ENCODE data around the gene SLK. TPM values are rescaled to one million over a fixed set of nuclear protein-coding genes. Genes with fewer than 3 reads are reported as not detected.

Gene SLK
- total and polyA plus RNA-seq, 10 of the 15 experiments (the other 5 are each of a cell fraction or from before 2014, with no cell fraction given): 2.5 to 24.2 (median 11.1) TPM

- Histone ChIP-seq H3K9ac (ENCODE audit: control insufficient read depth, insufficient read depth, low read length) (no peak overlapping the region), H3K9me3 (replicated peaks; ENCODE audit: control insufficient read depth, insufficient read depth, low read length) (no peaks in the 10 kb centered on the region), H3K36me3 (ENCODE audit: control insufficient read depth in 2 of 2, insufficient read depth in 2 of 2, low read length in 1 of 2) (no peaks in the 10 kb centered on the region), H2AFZ (ENCODE audit: control insufficient read depth, low read depth, low read length) (no peak overlapping the region), H3K4me3 (no peak overlapping the region), H3K4me1 (ENCODE audit: control insufficient read depth, insufficient read depth, low read length) (no peaks in the 10 kb centered on the region), H4K20me1 (ENCODE audit: control insufficient read depth, insufficient read depth) (no peaks in the 10 kb centered on the region; the same call in 1 of the 2 replicates), H3K27me3 (replicated peaks in 1 of 2; ENCODE audit: control insufficient read depth in 2 of 2, insufficient read depth in 2 of 2, low read length in 1 of 2) (no peaks in the 10 kb centered on the region), H3K4me2 (ENCODE audit: control insufficient read depth, insufficient read depth) (no peak overlapping the region), H3K27ac (ENCODE audit: control insufficient read depth, insufficient read depth) (no peak overlapping the region), H3K79me2 (ENCODE audit: control insufficient read depth, insufficient read depth, low read length) (no peaks in the 10 kb centered on the region)
- in situ Hi-C loops (cut with MboI) (no loop called here), intact Hi-C loops (cut with micrococcal nuclease; ENCODE audit: unreplicated experiment) (no loop called here)
- SMC1A ChIA-PET (ENCODE audit: uncharacterized antibody, unreplicated experiment): interaction anchor here (1.3 to 1.6 kb wide), 3 partner anchors 11 to 65 kb away, joined by 3 read pairs; no protein-coding TSS in a partner anchor
- RAD21 ChIA-PET (ENCODE audit: unreplicated experiment): no interaction called here
- POLR2A ChIA-PET: no interaction called here
- no peak for DNase-seq (ENCODE audit: low read depth, low spot score)
- no peak for TF ChIP-seq E2F8 (IDR thresholded peaks at IDR 0.05; ENCODE audit: low read depth, partially characterized antibody)
- no peak for TF ChIP-seq HDAC2 (IDR thresholded peaks at IDR 0.05)
- no peak for TF ChIP-seq NBN (IDR thresholded peaks at IDR 0.05)
- no peak for TF ChIP-seq YBX1 (IDR thresholded peaks at IDR 0.05)
- TF ChIP-seq SUZ12 (IDR thresholded peaks at IDR 0.05; ENCODE audit: unreplicated experiment): no peak
- no peak for TF ChIP-seq POLR2AphosphoS5 (IDR thresholded peaks at IDR 0.05; ENCODE audit: low read length)
- no peak for TF ChIP-seq MEF2A (IDR thresholded peaks at IDR 0.05; ENCODE audit: insufficient read depth, low read depth, low read length)
- no peak for TF ChIP-seq EZH2 (IDR thresholded peaks at IDR 0.05; ENCODE audit: borderline replicate concordance, control insufficient read depth, low read depth, low read length)
- no peak for TF ChIP-seq WRNIP1 (IDR thresholded peaks at IDR 0.05; ENCODE audit: borderline replicate concordance, low read depth, low read length)
- no peak for TF ChIP-seq CTCF (IDR thresholded peaks at IDR 0.05 in 2 of 3, conservative IDR thresholded peaks at IDR 0.05 in 1 of 3; ENCODE audit: control insufficient read depth in 2 of 3, extremely low read depth in 1 of 3, insufficient read depth in 1 of 3, low read depth in 3 of 3, low read length in 3 of 3)
- no peak for TF ChIP-seq CEBPZ (IDR thresholded peaks at IDR 0.05; ENCODE audit: low read depth, low read length)
- FAIRE-seq: no peak
- ATAC-seq: no peak
- no TSS peak for BruUV-seq (replicated peaks)
- CTCF ChIA-PET: interaction anchor here (0.6 to 4.2 kb wide), 3 partner anchors 15 to 67 kb away, joined by 3 to 13 read pairs (median 3); no protein-coding TSS in a partner anchor
- WGBS (ENCODE audit: insufficient coverage, insufficient replicate concordance, low lambda C conversion rate, missing lambda C conversion rate): 65% methylated on average over 6 of the region's 6 CpGs
Observed at GRCh38 chr10:104057717-104058116, 90.8 kb downstream of the SLK start.

All from GM12878 (cell line).